WERI-Rb-1 (cell line): ENCODE data around the gene PCDH11X.
"Not testable (repeated sequence)": the region's sequence is repeated elsewhere in the genome, so short reads cannot be mapped to it uniquely, and the experiment has no call there.

Experiments
- DNase-seq: peaks from one replicate; pipeline ENCODE4 v3.0.0-alpha.2; 2020
- H3K27ac ChIP-seq: fragments of 250-450 bp; sonication (Bioruptor Pico); 2 replicates; pipeline ENCODE4 v1.5.1; 2020; ENCODE audit warnings: mild to moderate bottlenecking, moderate library complexity
- H3K27me3 ChIP-seq: fragments of 250-450 bp; sonication (Bioruptor Pico); 2 replicates; pipeline ENCODE4 v1.5.1; 2021; ENCODE audit warnings: mild to moderate bottlenecking, low read depth, moderate library complexity; ENCODE audit not compliant: insufficient read depth, severe bottlenecking
- H3K36me3 ChIP-seq: fragments of 250-450 bp; sonication (Bioruptor Pico); 2 replicates; pipeline ENCODE4 v1.5.1; 2020; ENCODE audit warnings: mild to moderate bottlenecking, moderate library complexity
- H3K4me3 ChIP-seq: 2 replicates; pipeline ENCODE4 v1.5.1; 2011; ENCODE audit warnings: low read depth, mild to moderate bottlenecking, control low read depth, low read length
- H3K9me3 ChIP-seq: fragments of 250-450 bp; sonication (Bioruptor Pico); 2 replicates; pipeline ENCODE4 v1.5.1; 2021; ENCODE audit warnings: mild to moderate bottlenecking, moderate library complexity; ENCODE audit not compliant: severe bottlenecking

PCDH11X gene, protein sequence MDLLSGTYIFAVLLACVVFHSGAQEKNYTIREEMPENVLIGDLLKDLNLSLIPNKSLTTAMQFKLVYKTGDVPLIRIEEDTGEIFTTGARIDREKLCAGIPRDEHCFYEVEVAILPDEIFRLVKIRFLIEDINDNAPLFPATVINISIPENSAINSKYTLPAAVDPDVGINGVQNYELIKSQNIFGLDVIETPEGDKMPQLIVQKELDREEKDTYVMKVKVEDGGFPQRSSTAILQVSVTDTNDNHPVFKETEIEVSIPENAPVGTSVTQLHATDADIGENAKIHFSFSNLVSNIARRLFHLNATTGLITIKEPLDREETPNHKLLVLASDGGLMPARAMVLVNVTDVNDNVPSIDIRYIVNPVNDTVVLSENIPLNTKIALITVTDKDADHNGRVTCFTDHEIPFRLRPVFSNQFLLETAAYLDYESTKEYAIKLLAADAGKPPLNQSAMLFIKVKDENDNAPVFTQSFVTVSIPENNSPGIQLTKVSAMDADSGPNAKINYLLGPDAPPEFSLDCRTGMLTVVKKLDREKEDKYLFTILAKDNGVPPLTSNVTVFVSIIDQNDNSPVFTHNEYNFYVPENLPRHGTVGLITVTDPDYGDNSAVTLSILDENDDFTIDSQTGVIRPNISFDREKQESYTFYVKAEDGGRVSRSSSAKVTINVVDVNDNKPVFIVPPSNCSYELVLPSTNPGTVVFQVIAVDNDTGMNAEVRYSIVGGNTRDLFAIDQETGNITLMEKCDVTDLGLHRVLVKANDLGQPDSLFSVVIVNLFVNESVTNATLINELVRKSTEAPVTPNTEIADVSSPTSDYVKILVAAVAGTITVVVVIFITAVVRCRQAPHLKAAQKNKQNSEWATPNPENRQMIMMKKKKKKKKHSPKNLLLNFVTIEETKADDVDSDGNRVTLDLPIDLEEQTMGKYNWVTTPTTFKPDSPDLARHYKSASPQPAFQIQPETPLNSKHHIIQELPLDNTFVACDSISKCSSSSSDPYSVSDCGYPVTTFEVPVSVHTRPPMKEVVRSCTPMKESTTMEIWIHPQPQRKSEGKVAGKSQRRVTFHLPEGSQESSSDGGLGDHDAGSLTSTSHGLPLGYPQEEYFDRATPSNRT (N-terminal part only)

DNA sequence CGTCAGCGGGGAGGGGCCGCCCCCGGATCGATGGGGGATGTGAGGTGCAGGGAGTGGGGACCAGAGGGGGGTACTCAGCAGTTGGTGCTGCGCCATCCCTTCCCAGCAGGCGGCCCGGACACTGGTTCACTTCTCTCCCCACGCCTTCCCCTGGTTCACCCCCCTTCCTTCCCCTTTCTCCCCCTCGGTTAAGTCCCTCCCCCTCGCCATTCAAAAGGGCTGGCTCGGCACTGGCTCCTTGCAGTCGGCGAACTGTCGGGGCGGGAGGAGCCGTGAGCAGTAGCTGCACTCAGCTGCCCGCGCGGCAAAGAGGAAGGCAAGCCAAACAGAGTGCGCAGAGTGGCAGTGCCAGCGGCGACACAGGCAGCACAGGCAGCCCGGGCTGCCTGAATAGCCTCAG lies at the start of gene PCDH11X:
Gene PCDH11X, plus strand, starts transcription at position 241 of the 400 bp plus-strand sequence. CDS start 56,130 bp downstream, outside the sequence.
- H3K27me3 ChIP-seq, H3K27ac ChIP-seq, H3K4me3 ChIP-seq, H3K9me3 ChIP-seq, H3K36me3 ChIP-seq: not testable (repeated sequence)
- DNase-seq, result peak; percentile 6

DNA sequence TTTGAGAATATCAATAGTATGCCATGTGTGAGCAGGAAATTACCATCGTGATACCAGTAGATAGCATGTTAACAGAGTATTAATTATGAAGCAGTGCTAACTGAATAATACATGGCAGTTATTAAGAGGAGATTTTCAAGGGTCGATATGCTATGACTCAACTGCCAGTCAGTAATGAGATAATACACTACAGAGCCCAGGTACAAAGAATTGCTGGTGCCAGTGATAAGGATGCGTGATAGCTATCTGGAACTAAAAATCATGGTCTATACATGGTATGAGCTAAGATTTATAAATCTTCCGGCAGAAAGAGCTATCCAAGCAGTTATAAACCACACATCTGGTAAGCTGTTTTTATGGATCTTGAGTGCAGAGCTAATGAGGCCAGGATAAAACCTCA lies 31.7 kb upstream of the PCDH11X start:
- H3K4me3 ChIP-seq, DNase-seq, H3K9me3 ChIP-seq, H3K36me3 ChIP-seq, H3K27me3 ChIP-seq, H3K27ac ChIP-seq: not testable (repeated sequence)

DNA sequence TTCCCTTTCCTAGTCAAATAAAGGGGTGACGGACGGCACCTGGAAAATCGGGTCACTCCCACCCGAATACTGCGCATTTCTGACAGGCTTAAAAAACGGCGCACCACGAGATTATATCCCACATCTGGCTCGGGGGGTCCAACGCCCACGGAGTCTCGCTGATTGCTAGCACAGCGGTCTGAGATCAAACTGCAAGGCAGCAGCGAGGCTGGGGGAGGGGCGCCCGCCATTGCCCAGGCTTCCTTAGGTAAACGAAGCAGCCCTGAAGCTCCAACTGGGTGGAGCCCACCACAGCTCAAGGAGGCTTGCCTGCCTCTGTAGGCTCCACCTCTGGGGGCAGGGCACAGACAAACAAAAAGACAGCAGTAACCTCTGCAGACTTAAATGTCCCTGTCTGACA lies 26.2 kb upstream of the PCDH11X start:
- H3K27ac ChIP-seq, H3K36me3 ChIP-seq, H3K27me3 ChIP-seq, H3K4me3 ChIP-seq, H3K9me3 ChIP-seq, DNase-seq: not testable (repeated sequence)

DNA sequence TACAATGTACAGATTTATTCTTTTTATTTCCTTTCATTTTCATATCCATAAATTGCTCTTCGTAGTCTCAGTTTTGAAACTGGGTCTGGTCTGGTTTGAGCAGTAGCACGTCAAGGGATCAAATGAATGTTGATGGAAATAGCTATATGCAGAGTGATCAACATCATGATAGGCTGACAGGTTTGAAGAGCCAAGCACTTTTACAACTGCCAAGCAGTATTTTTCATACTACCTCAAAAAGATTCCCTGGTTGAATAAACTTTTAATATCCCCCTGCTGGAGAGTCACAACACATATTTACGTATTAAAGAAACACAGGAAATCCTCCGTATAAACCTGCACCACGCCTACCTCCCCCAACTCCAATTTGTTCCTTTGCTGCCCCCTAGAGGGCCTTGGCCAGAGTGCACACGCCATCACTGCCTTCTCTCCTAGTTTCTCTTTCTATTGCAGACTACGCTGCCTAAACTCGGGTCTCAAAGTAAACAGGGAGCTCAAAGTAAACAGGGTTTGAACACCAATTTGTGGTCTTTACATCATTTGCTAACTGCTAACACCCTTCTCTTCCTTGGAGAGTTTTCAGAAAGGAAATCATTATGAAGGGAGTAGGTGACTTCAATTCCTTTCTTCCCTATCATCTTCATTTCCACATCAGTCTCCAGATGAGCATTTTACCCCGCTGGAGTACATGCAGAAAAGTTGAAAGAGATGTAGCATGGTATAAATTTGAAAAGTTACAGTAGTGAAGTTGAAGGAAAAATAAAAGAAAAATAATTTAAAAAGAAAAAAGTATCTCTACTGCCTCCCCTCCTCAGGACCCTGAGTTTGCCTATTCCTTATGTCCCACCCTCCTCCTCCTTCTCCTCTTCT lies 8.3 kb upstream of the PCDH11X start:
- not testable (repeated sequence) for H3K27ac ChIP-seq, H3K27me3 ChIP-seq, DNase-seq, H3K36me3 ChIP-seq, H3K4me3 ChIP-seq, H3K9me3 ChIP-seq

DNA sequence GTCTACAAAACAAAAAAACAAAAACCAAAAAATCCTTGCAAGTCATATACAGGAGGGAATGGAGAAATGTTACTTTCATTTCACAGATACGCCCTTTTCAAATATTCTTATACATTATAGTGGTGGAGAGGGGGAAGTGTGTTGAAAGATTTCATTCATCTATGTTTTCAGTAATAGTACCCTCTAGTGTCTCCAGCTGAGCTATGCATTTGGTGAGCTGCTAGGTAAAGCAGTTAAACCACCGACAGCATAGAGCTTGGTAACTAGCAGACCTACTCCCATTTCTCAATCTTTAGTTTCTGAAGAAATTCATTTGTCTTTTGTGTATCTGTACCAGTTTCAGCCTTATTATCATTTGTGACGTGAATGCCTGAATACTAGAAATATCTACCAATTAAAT lies 5.2 kb upstream of the PCDH11X start:
- DNase-seq, H3K9me3 ChIP-seq, H3K36me3 ChIP-seq, H3K27ac ChIP-seq, H3K4me3 ChIP-seq, H3K27me3 ChIP-seq: not testable (repeated sequence)

DNA sequence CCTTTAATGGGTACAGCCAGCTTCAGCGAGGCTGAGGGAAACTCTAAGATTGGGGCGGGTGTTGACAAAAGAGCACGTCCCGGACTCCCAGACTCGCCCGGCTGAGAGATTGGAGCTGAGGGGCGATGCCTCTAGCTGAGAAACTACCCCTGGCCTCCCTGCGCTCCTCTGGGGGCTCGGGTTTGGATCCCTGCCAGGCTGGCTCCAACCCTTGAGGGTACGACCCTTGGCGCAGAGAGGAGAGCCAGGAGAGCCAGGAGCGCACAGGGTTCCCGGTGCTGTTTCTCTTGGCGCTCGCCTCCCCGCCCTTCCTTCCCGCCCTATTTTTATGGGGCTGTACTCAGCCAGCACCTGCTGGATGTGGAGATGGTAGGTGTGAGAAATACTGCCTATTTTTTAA lies 833 bp downstream of the PCDH11X start:
- DNase-seq, H3K9me3 ChIP-seq, H3K27me3 ChIP-seq, H3K27ac ChIP-seq, H3K4me3 ChIP-seq, H3K36me3 ChIP-seq: not testable (repeated sequence)

DNA sequence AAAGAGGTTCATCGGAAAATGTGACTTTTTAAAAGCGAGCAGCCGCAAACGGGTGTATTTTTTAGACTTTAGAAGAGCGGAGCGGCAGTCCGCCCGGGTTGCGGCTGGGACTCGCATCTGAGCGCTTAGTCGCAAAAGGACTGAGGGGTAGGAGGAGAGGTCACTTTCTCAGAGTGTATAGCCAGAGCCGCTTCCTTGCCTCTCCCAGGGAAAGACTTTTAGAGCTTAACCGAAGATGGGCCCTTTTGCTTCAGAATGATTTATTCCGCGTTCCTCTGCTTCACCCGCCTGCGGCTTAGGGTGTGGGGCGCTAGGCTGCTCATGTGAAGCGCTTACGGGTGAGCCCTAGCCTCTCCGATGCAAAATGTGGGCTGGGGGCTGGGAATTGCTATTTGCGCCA lies 1.5 kb downstream of the PCDH11X start:
- H3K9me3 ChIP-seq, H3K36me3 ChIP-seq, H3K4me3 ChIP-seq, H3K27me3 ChIP-seq, DNase-seq, H3K27ac ChIP-seq: not testable (repeated sequence)

DNA sequence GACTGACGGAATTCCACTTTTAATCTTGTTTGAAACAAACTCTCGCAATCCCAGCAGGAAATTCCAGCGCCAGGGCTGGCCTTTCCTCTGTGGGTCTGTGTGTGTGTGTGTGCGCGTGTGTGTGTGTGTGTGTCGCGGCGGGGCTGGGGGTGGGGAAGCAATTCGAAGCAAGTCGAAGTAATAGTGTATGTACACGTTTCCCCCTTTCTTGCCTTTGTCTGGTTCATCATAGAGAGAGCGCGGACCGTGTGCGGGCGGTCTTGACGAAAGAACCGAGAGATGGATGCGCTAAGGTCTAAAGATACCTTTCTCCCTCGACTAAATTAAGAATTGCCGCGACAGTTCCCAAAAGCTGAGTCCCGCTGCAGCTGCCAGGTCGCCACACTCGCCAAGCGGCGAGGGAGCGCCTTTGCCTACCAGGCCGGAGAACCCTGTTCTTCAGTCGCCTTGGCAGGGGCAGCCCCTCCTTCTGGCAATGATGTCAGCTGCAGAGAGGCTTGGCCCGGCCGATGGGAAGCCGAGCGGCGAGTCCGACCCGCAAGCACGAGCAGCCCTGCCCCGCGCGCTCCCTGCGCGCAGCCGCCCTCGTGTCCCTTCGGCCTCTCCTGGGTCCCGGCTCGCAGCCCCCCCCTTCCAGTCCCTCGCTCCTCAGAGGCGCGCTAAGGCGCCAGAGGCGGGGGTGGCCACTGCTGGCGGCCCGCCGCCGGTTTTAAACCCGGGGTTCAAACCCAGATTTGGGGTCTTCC lies 2.6 kb downstream of the PCDH11X start:
- H3K27me3 ChIP-seq, DNase-seq, H3K4me3 ChIP-seq, H3K9me3 ChIP-seq, H3K27ac ChIP-seq, H3K36me3 ChIP-seq: not testable (repeated sequence)

DNA sequence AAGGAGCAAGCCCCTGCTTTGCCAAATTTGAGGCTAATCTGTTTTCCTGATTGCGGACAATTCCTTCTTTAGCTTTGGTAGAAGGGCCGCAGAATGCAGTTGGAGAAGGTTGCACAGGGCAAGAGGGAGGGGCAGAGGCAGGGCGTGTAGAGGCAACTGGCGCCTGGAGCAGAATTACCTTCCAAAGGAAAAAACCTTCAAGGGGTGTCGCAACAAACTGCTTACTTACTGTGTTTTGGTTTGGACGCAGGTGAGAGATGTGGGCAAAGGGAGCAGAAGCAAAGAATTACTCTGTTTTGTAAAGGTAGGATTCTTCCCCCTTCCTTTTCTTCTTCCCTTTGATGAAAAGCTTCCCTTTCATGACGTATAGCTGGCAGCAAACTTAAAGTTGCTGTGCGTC lies 3.6 kb downstream of the PCDH11X start:
- not testable (repeated sequence) for DNase-seq, H3K4me3 ChIP-seq, H3K27me3 ChIP-seq

DNA sequence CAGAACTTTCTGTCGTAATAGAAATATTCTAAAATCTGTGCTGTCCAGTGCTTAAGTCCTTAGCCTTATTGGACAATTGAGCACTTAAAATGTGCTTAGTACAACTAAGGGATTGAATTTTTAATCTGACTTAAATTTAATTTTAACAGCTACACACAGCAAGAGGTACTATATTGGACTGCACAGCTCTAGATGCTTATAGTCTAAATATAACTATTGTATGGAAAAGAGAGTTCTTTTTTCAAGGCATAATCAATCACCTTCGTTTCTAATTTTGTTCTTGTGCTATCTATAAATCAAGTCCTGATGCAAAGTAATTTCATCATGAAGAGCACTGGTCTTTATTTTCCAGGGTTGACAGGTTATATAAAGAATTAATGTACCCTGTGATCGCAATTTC lies 38.4 kb downstream of the PCDH11X start:
- H3K27me3 ChIP-seq, H3K27ac ChIP-seq, H3K36me3 ChIP-seq, H3K9me3 ChIP-seq, DNase-seq, H3K4me3 ChIP-seq: not testable (repeated sequence)

More for the DNA sequence above, 3.6 kb downstream of the PCDH11X start:
- not testable (repeated sequence) for H3K9me3 ChIP-seq, H3K27ac ChIP-seq, H3K36me3 ChIP-seq

DNA sequence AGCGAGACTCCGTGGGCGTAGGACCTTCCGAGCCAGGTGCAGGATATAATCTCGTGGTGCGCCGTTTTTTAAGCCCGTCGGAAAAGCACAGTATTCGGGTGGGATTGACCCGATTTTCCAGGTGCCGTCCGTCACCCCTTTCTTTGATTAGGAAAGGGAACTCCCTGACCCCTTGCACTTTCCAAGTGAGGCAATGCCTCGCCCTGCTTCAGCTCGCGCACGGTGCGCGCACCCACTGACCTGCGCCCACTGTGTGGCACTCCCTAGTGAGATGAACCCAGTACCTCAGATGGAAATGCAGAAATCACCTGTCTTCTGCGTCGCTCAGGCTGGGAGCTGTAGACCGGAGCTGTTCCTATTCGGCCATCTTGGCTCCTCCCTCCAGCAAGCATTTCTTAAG lies 46.1 kb downstream of the PCDH11X start:
- not testable (repeated sequence) for H3K4me3 ChIP-seq, H3K9me3 ChIP-seq, DNase-seq, H3K27ac ChIP-seq, H3K36me3 ChIP-seq, H3K27me3 ChIP-seq
